HL-60 (cell line): ENCODE results near the gene IFNGR2.

Experiments
- DNase-seq, 2 experiments: peaks; one replicate each; pipeline ENCODE4 v3.0.0-alpha.2; 2010 to 2020; ENCODE audit warnings: low read depth in 1 of 2, low spot score in 1 of 2
- H3K27ac ChIP-seq: fragments of 250-450 bp; sonication (Bioruptor Pico); replicated peaks from 2 replicates; pipeline ENCODE4 v1.5.1; 2020; ENCODE audit warnings: mild to moderate bottlenecking, moderate library complexity
- H3K27me3 ChIP-seq: fragments of 250-450 bp; sonication (Bioruptor Pico); 2 replicates; pipeline ENCODE4 v1.5.1; 2021; ENCODE audit warnings: mild to moderate bottlenecking, moderate library complexity; ENCODE audit not compliant: insufficient read depth, poor library complexity, severe bottlenecking
- H3K4me3 ChIP-seq: replicated peaks from 2 replicates; pipeline ENCODE4 v1.5.1; 2011; ENCODE audit warnings: mild to moderate bottlenecking, control low read depth, low read length; ENCODE audit not compliant: insufficient read depth
- CTCF ChIP-seq: IDR thresholded peaks from one replicate; pipeline ENCODE4 v1.5.1; 2011; ENCODE audit warnings: low read length, control low read depth, inconsistent platforms; ENCODE audit not compliant: insufficient read depth
- GABPA ChIP-seq: IDR thresholded peaks from 2 replicates; pipeline ENCODE4 v1.6.1; 2012; ENCODE audit warnings: low read depth
- POLR2AphosphoS5 ChIP-seq: IDR thresholded peaks from 2 replicates; pipeline ENCODE4 v1.6.1; 2012; ENCODE audit warnings: low read depth
- REST ChIP-seq: IDR thresholded peaks from 2 replicates; pipeline ENCODE4 v1.6.1; 2012; ENCODE audit warnings: low read depth; ENCODE audit not compliant: insufficient replicate concordance
- SPI1 ChIP-seq: IDR thresholded peaks from 2 replicates; pipeline ENCODE4 v1.6.1; 2012; ENCODE audit warnings: low read depth, mild to moderate bottlenecking, borderline replicate concordance

Gene IFNGR2

GRCh38 chr21:33371366-33371765 lies 31.8 kb upstream of the IFNGR2 start:
- TF ChIP-seq REST (no peak), SPI1 (no peak), POLR2AphosphoS5 (no peak), GABPA (no peak), CTCF (no peak)
- no peak for DNase-seq
- Histone ChIP-seq H3K27ac (no peak overlapping the region), H3K27me3 (no peaks in the 10 kb centered on the region), H3K4me3 (no peak overlapping the region)

- no peak for TF ChIP-seq GABPA
- no peak for TF ChIP-seq REST
- TF ChIP-seq CTCF: no peak
- no peak for TF ChIP-seq SPI1
- no peak for TF ChIP-seq POLR2AphosphoS5
Observed at GRCh38 chr21:33372582-33372981, 30.6 kb upstream of the IFNGR2 start.

DNA sequence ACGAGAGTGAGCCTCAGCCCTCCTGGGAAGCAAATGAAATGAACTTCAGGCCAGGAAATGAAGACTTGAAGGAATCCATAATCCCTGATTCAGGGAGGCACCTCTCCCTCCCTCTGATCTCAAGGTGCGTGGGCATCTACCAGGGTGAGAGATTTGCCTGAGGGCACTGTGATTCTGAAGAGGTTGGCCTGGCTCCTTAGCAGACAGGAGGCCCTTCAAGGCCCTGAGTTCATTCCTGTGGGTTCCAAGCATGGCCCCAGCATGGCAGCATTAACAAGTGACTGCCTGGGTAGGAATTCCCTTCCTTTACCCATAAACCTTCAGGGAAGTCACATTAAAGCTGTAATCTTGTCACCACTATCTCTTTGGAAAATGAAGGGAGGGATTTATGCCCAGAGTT lies 29.8 kb upstream of the IFNGR2 start:
- no peak for DNase-seq
- TF ChIP-seq POLR2AphosphoS5 (no peak), CTCF (no peak), REST (no peak), GABPA (no peak), SPI1 (no peak)
- Histone ChIP-seq H3K27ac (peak overlapping the region; percentile 50), H3K27me3 (no peaks in the 10 kb centered on the region), H3K4me3 (no peak overlapping the region)

More at GRCh38 chr21:33372582-33372981, 30.6 kb upstream of the IFNGR2 start:
- Histone ChIP-seq H3K4me3 (no peak overlapping the region), H3K27ac (no peak overlapping the region), H3K27me3 (no peaks in the 10 kb centered on the region)
- DNase-seq: no peak
